Stromal cell of bone marrow (primary cell): ENCODE measurements around the gene DERA.

ENCODE experiments used
- DNase-seq: peaks from one replicate; pipeline ENCODE4 v3.0.0-alpha.2; 2012; ENCODE audit warnings: low read depth

The DERA gene

DNA sequence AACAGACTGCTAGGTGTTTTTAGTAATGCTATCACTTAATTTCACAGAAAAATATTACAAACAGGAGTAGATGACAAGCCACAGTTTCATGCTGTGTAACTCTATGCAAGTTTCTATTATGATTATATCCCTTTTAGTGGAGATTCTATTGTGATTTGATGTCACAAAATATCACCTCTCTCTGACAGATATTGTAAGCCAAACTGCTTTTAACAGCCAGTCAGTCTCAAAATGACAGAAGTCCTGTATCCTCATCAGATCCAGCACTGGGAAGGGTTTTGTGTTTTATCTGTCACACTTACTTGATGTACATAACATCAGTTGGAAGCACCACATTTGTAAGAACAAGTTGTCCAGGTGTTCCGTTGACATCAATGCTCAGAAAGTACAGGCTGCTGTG, 164.8 kb downstream of the DERA start:
- no peak for DNase-seq

DNA sequence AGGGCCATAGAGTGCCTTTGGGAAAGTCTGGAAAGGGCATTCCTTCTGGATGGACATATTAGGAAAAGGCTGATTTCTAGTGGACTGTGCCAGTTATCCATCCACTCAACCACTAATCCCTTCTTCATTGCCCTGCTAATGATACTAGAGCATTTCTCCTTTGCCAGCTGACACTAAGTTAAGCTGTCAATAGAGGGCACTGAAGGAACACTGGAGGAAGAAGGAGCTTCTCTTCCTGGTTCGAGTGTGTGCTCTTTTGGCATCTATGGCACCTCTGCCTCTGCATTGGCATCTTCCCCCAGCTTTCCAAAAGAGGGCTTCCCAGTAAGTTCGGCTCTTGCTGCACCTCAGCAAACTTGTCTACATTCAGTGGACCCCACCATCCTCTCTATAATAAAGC, 165.4 kb downstream of the DERA start:
- DNase-seq = peak; percentile 5

DNA sequence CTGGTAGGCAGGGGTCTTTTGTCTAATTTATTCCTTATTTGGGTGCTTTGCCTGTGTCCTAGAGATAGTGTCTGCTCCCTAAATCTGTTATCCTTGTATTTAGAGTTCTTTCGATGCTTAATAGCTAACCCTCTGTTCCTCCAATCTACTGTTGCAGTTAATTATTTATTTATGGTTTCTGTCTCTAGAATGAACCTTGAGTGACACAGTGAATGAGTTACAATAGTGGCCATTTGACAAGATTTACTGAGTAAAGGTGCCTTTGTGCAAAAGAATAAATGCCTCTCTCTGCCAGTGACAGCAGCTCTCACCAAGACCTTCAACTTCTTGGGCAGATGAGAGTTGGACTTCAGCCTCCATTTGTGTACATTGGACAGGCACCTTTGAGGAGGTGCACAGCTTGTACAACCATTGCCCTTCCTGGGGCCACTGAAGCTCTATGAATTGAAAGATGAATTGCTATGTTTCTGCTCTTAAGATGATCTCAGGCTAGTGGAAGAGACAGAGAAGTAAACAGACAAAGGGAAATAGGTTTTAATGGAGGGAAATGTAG, 165.9 kb downstream of the DERA start:
- DNase-seq = no peak

DNA sequence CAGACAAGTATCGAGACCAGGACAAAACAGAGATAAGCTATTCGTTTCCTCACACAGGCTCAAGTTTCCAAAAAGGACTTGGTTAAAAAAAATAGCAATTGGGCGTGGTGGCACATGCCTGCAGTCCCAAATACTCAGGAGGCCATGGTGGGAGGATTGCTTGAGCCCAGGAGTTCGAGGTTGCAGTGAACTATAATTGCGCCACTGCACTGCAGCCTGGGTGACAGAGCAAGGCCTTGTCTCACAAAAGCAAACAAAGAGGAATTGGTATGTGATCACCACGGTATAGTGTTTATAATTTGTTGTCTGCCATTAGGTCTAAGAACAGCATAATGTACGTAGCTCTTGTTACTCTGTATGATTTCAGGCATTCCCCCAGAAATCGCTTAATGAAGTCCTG, 175.3 kb downstream of the DERA start:
- no peak for DNase-seq

DNA sequence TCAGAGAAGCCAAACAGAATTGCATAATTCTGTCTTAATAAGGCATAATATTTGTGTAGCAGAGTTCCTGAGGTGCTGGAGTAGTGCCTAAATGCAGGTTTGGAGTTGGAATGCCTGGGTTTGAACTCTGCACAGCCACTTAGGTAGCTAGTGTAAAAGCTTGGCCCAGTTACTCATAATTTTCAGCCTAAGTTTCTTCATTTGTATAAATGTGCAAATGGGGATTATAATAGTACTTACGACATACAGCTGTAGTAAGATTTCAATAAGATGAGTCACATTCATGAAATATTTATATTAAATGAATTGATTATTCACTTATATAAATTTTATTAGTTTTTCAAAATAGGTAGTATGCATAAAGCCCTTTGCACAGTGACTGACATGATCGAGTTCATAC, 175.8 kb downstream of the DERA start:
- no peak for DNase-seq
